Measurements from ENCODE around the gene AOPEP. TPM values are rescaled to one million over a fixed set of nuclear protein-coding genes. Genes with fewer than 3 reads are reported as not detected.

The AOPEP gene
- total RNA-seq, 1 donor from 2014 or later = 175 TPM

- intact Hi-C loops (cut with micrococcal nuclease) = no loop called here
- Histone ChIP-seq H3K36me3 (no peaks in the 10 kb centered on the region), H3K27ac (replicated peaks) (peak overlapping the region; percentile 82), H3K9me3 (replicated peaks) (no peaks in the 10 kb centered on the region), H3K4me3 (no peak overlapping the region), H3K4me1 (peaks cover 51% of the 10 kb centered on the region), H3K27me3 (ENCODE audit: low read depth) (no peaks in the 10 kb centered on the region)
- no peak for TF ChIP-seq CTCF (IDR thresholded peaks at IDR 0.05; ENCODE audit: borderline replicate concordance)
- DNase-seq = no peak
Measured at GRCh38 chr9:94922098-94922607, 195.7 kb downstream of the AOPEP start.

- Histone ChIP-seq H3K27me3 (ENCODE audit: low read depth) (no peaks in the 10 kb centered on the region), H3K9me3 (replicated peaks) (no peaks in the 10 kb centered on the region), H3K36me3 (no peaks in the 10 kb centered on the region), H3K4me3 (no peak overlapping the region), H3K4me1 (peaks cover 51% of the 10 kb centered on the region), H3K27ac (replicated peaks) (peak overlapping the region; percentile 82)
- intact Hi-C loops (cut with micrococcal nuclease) = no loop called here
- TF ChIP-seq CTCF (IDR thresholded peaks at IDR 0.05; ENCODE audit: borderline replicate concordance) = no peak
- DNase-seq = no peak
Measured at GRCh38 chr9:94922691-94923107, 196.2 kb downstream of the AOPEP start.

GRCh38 chr9:94923326-94924089 lies 197.0 kb downstream of the AOPEP start:
- Histone ChIP-seq H3K9me3 (replicated peaks) (no peaks in the 10 kb centered on the region), H3K27ac (replicated peaks) (peak overlapping the region; percentile 82), H3K27me3 (ENCODE audit: low read depth) (no peaks in the 10 kb centered on the region), H3K4me3 (no peak overlapping the region), H3K4me1 (peaks cover 56% of the 10 kb centered on the region), H3K36me3 (no peaks in the 10 kb centered on the region)
- TF ChIP-seq CTCF (IDR thresholded peaks at IDR 0.05; ENCODE audit: borderline replicate concordance) = no peak
- DNase-seq = no peak
- intact Hi-C loops (cut with micrococcal nuclease) = no loop called here

- no peak for TF ChIP-seq CTCF (IDR thresholded peaks at IDR 0.05; ENCODE audit: borderline replicate concordance)
- intact Hi-C loops (cut with micrococcal nuclease) = no loop called here
- no peaks in the 10 kb centered on the region for H3K9me3 ChIP-seq (replicated peaks)
- no peaks in the 10 kb centered on the region for H3K36me3 ChIP-seq
- no peak for DNase-seq
- peaks cover 58% of the 10 kb centered on the region for H3K4me1 ChIP-seq
- no peak overlapping the region for H3K27ac ChIP-seq (replicated peaks)
- H3K27me3 ChIP-seq (ENCODE audit: low read depth) = no peaks in the 10 kb centered on the region
- H3K4me3 ChIP-seq = no peak overlapping the region
Measured at GRCh38 chr9:94925751-94926430, 199.4 kb downstream of the AOPEP start.

- TF ChIP-seq CTCF (IDR thresholded peaks at IDR 0.05; ENCODE audit: borderline replicate concordance) = no peak
- Histone ChIP-seq H3K4me3 (no peak overlapping the region), H3K27ac (replicated peaks) (no peak overlapping the region), H3K4me1 (peaks cover 57% of the 10 kb centered on the region), H3K9me3 (replicated peaks) (no peaks in the 10 kb centered on the region), H3K27me3 (ENCODE audit: low read depth) (no peaks in the 10 kb centered on the region), H3K36me3 (no peaks in the 10 kb centered on the region)
- intact Hi-C loops (cut with micrococcal nuclease) = no loop called here
- DNase-seq = no peak
Measured at GRCh38 chr9:94926431-94926800, 199.9 kb downstream of the AOPEP start.
